Activated gamma-delta T cell treated with anti-CD3 and anti-CD28 coated beads, Interleukin-2, amount 50 U/mL, for 16 hours (primary cell): ENCODE results near the gene ZNF385B.
"Not testable (repeated sequence)": the region's sequence is repeated elsewhere in the genome, so short reads cannot be mapped to it uniquely, and the experiment has no call there.

Experiments
- DNase-seq: peaks from one replicate; pipeline ENCODE4 v3.0.0-alpha.2; 2020; ENCODE audit warnings: low read depth

The ZNF385B gene

GRCh38 chr2:179861416-179862067 lies at the start of gene ZNF385B:
TSS of gene ZNF385B (minus strand) at chr2:179861612.
- DNase-seq: no peak

DNA sequence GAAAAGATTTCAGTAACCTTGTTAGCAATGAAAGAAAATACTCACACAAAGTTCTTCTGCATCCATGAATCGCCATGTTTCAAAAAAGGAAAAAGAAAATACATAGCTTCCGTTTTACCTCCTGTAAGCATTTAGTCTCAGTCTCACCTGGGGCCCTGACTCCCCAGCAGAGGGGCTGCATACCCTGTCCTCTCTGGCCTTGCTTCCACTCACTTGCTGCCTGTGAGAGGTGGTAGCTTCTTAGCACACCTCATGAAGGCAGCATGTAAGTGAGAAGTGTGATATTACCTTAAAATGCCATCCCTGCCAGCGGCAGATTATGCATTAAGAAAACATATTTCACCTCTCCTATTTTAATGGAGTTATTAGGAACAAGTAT lies 49.3 kb upstream of the ZNF385B start:
- no peak for DNase-seq

DNA sequence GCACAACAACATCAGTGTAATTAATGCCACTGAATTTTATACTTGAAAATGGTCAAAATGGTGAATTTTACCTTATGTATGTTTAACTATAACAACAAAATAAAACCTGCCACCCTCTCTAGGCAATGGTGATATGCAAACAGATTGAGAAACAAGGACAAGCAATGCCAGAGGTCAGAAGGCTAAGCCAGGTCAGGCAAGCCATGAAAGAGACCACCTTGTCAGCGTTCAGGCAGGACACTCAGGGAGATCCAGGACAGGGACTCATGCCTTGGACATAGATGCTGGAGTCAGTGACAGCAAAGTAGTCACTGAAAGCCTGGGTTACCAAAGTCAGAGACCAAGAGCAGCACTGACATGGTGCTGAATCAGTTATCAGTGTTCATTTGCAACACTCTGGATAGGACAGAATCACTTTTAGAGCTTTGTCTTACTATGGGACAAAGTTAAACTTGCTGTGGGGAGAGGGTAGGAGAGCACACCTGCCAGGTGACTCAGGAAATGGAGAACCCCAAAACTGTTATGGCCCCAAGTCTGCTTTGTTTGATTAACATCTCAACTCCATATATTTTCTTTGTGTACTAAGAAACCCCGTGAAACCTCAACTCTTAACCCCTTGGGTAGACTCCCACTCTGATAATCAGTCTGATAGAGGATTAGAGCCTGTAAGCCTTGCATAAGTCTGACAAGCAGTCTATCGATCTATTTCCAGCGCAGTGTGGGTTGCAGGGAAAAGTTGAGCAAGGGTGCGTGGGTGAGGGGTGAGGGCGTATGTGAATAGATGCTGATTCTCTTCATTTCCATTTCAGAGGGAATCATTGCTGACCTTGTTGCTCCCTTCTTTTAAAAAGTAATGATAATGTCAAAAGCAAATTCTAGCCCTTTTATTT lies 48.7 kb upstream of the ZNF385B start:
- no peak for DNase-seq

- DNase-seq: no peak
Observed at GRCh38 chr2:179900655-179901054, 39.2 kb upstream of the ZNF385B start.

DNA sequence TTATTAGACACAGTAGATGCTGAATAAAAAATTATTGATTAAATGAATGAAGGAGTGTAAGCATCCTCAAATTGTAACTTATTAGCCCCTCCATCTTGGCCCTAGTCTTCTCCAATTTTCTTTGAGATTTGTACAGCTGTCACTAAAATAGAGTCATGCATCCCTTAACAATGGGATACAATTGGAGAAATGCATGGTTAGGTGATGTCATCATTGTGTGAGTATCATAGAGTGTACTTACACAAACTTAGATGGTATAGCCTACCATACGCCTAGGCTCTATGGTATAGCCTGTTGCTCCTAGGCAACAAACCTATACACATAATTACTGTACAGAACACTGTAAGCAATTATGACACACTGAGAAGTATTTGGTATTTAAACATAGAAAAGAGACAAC lies 38.3 kb upstream of the ZNF385B start:
- no peak for DNase-seq

DNA sequence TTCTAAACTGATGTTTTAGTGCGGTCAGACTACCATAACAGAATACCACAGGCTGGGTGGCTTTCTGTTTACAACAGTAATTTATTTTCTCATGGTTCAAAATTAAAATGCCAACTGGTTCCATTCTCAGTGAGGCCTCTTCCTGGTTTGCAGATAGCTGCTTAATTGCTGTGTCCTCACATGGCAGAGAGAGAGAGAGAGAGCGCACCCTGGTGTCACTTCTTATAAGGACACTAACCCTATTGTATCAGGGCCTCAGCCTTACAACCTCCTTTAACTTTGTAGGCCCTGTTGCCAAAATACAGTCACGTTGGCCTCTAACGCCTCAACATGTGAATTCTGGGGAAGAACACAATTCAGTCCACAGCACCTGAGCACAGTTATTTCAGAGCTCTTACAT lies 37.5 kb upstream of the ZNF385B start:
- DNase-seq: no peak

GRCh38 chr2:179893616-179894015 lies 32.2 kb upstream of the ZNF385B start:
- no peak for DNase-seq

GRCh38 chr2:179891237-179891636 lies 29.8 kb upstream of the ZNF385B start:
- DNase-seq: no peak

GRCh38 chr2:179890666-179891065 lies 29.3 kb upstream of the ZNF385B start:
- no peak for DNase-seq

DNA sequence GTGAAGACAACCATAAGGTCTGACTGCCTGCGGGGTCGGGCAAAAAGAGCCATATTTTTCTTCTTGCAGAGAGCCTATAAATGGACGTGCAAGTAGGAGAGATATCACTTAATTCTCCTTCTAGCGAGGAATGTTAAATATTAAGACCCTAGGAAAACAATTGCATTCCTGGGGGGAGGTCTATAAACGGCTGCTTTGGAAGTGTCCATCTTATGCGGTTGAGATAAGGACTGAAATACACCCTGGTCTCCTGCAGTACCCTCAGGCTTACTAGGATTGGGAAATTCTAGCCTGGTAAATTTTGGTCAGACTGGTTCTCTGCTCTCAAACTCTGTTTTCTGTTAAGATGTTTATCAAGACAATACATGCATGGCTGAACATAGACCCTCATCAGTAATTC lies 27.2 kb upstream of the ZNF385B start:
- not testable (repeated sequence) for DNase-seq

- no peak for DNase-seq
Observed at GRCh38 chr2:179884193-179884592, 22.8 kb upstream of the ZNF385B start.

DNA sequence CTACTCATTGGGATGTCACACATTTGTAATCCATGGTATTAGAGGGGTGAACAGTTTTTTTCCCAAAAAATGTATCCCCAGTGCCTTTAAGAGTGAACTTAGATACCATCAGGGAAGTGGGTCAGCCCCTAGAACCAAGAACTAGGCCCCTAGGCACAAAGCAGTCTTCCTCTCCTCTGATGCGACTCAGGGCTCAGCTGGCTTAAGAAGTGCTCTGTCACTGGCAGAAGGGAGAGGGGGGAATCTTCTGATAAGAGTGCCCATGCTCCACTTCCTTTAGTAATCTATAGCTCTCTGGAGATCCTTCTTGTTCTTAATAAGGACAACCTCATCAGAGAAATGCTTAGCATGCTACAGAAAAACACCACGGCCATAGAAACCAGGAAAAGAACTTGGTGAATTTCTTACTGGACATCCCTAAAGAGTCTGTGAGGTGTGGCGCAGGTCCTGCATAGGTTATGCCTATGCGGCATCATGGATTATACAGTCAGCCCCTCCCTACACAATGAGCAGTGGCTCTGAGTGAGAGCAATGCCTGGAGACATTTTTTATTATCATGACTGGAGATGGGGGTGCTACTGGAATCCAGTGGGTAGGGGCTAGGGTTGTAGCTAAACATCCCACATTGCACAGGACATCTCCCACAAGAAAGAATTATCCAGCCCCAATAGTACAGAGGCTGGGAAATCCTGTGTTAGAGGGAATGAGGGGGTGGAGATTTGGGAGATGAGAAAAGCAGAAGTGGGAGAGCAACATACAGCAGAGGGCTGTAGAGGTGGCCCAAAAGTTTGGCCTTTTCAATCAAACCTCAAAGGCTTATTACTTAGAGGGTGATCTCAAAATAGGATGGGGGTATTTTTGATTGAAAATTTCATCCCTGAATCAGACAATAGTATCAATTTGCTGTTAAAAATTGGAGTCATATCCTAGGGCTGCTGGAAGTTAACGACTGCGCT lies 21.7 kb upstream of the ZNF385B start:
- no peak for DNase-seq

DNA sequence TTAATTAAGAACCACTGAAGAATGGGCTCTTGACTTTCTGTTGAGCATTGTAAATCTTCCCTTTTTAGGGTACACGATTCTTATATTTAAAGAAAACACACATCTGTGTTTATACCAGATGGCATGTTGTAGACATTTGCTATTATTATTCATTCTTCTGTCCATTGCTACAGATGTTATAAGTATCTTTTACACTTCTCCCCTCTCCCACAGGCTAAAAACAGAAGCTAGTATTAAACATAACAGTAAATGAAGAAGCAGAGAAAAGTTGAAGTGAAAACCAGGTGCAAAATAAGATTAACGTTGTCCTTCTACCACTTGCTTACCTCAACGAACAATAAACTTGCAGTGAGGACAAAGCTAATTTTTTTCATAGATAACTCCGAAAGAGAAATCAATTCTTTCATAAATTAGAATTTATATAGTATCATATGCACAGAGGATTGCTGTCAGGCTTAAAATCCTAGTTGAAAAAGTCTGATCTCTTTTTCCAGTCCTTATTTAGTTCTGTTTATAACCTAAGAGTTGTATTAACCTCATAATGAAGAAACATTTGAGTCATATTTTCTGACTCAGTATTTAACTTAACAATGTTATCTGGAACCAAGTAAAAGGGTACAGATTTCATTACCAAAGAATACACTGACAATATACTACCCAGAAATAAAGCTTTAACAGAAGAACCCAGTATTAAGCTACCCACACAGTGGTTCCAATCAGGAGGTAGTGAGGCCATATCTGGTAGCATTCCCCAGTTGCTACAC lies 16.4 kb upstream of the ZNF385B start:
- no peak for DNase-seq

- DNase-seq: no peak
Observed at GRCh38 chr2:179876266-179876665, 14.9 kb upstream of the ZNF385B start.

DNA sequence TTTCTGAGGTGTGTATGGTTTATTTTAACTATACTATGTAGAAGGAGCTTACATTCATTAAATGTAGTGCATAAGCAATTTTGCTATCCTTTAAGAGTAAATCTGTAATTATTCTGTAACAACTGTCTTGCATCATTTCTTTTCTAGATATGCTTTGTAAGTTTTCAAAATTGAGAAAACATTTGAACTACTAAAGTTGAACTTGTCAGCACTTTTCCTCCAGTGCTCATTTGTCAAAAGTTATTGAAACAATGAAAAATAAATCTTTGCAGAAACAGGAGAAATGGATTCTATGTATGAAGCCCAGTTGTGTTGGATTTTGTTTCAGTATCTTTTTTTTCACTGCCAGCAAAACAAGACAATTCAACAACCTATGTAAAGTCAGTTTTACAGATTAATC lies 14.5 kb upstream of the ZNF385B start:
- no peak for DNase-seq

GRCh38 chr2:179862898-179863458 lies 1.6 kb upstream of the ZNF385B start:
- no peak for DNase-seq

GRCh38 chr2:179861027-179861415 lies 391 bp downstream of the ZNF385B start:
- no peak for DNase-seq

GRCh38 chr2:179860255-179861026 lies 971 bp downstream of the ZNF385B start:
- no peak for DNase-seq

DNA sequence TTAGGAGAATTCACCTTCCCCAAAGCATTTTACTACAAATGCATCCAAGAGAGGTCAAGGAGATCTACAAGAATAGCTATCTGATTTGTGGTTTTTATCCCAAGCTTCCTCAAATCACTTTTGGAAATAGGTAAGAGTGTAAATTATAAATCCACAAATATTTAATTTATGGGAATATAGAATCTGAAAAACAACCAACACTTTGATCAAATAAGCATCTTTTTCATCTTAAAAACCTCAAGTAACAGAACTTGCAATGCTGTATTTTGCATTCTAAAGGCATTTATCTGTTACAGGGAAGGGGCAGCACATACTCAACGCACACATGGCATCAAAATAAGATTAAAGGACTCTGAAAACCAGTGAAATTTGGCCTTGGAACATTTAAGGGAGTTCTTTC lies 1.9 kb downstream of the ZNF385B start:
- no peak for DNase-seq

- no peak for DNase-seq
Observed at GRCh38 chr2:179857236-179857635, 4.2 kb downstream of the ZNF385B start.

GRCh38 chr2:179856205-179856604 lies 5.2 kb downstream of the ZNF385B start:
- no peak for DNase-seq
